Astrocyte of the spinal cord (primary cell): ENCODE measurements around the gene CTXND1.

Experiments
- DNase-seq: peaks from one replicate; pipeline ENCODE4 v3.0.0; 2011; ENCODE audit warnings: low read depth, low spot score
- H3K4me3 ChIP-seq: 2 replicates; pipeline ENCODE4 v1.5.1; 2011; ENCODE audit warnings: low read depth, mild to moderate bottlenecking, low read length, moderate library complexity
- CTCF ChIP-seq: IDR thresholded peaks from 2 replicates; pipeline ENCODE4 v1.5.1; 2012; ENCODE audit warnings: low read depth, mild to moderate bottlenecking, low read length, inconsistent platforms
- in situ Hi-C: cut with HindIII; loops from 2 replicates; pipeline ENCODE4 v1.10.0; 2017; ENCODE audit warnings: low sequenced_read_pairs

Gene CTXND1

GRCh38 chr15:80247320-80247719 lies 4.7 kb downstream of the CTXND1 start:
- no peak for TF ChIP-seq CTCF
- in situ Hi-C loops = no loop called here
- no peak for DNase-seq
- no peak overlapping the region for H3K4me3 ChIP-seq

GRCh38 chr15:80246425-80246894 lies 5.6 kb downstream of the CTXND1 start:
- H3K4me3 ChIP-seq = no peak overlapping the region
- TF ChIP-seq CTCF = no peak
- no peak for DNase-seq
- in situ Hi-C loops = no loop called here

GRCh38 chr15:80242802-80243201 lies 9.2 kb downstream of the CTXND1 start:
- in situ Hi-C loops = no loop called here
- H3K4me3 ChIP-seq = no peak overlapping the region
- DNase-seq = no peak
- no peak for TF ChIP-seq CTCF

DNA sequence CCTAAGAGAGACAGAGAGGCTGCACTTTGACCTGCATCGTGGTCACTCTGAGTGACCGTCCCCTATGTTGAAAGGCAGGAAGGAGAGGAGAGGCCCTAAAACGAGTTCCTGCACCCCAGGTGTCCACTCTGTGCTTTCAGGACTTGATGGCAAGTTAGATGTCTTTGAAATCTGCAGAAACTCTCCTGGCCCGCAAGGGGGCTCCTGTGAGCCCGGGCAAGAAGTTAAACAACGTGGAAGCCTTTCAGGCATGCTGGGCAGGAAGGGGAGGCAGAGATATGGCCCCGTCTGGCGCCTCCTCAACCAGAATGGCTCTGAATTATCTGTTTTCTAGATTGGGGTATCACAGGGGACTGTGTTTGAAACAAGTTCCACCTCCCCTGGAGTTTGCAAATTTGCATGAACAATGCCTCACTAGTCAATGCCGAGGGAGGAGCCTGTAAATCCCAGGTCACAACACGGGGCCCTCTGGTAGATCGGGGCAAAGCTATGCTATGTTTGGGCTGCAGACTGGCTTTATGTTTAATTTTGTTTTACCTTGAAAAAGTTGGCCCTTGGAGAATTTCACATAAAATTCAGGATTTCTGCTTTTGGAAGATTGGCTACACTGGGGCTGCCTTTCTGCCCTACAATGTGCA lies 9.8 kb downstream of the CTXND1 start:
- H3K4me3 ChIP-seq = no peak overlapping the region
- in situ Hi-C loops = no loop called here
- peak; percentile 61 for TF ChIP-seq CTCF
- DNase-seq = no peak

DNA sequence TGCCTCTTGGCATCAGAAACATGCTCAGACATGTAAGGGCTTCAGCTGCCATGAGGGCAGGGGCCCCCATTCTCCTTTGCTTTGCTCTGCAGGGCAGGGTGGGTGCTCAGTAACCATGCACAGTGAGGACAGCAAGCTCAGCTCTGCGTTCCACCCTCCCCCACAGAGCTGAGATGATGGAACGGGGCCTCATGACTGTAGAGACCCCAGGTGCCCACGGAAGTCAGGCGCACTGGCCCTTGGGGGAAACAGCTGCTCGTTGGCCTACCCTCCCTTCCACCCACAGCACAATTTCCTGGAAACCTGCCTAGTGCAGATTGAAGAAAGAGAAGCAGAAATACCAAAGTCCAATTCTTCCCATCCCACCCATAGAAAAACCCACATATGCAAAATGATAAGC lies 10.5 kb downstream of the CTXND1 start:
- H3K4me3 ChIP-seq = no peak overlapping the region
- DNase-seq = no peak
- in situ Hi-C loops = no loop called here
- no peak for TF ChIP-seq CTCF

DNA sequence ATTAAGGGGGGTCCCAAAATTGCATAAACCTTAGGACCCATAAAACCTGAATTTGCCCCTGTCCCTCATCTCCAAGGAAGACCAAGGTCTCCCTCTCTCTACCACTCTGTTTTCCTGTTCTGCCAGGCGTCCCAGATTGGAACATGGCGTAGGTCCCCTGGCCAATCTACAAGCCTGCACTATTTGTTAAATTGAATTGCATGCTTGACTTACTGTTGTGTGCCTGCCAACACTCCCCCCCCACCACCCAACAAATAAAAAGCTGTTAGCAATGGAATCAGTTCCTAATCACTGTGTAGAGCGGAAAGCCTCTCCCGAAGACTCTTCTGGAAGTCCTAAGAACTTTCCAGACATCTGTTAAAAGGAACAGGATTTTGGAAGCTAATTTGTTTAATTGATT lies 11.7 kb downstream of the CTXND1 start:
- DNase-seq = no peak
- TF ChIP-seq CTCF = no peak
- in situ Hi-C loops = no loop called here
- no peak overlapping the region for H3K4me3 ChIP-seq

- no peak overlapping the region for H3K4me3 ChIP-seq
- in situ Hi-C loops = no loop called here
- peak; percentile 51 for TF ChIP-seq CTCF
- DNase-seq = no peak
Measured at GRCh38 chr15:80234883-80235282, 17.1 kb downstream of the CTXND1 start.
